Small intestine (tissue), 7 donors: ENCODE measurements around the gene TMEM182. TPM values are rescaled to one million over a fixed set of nuclear protein-coding genes. Genes with fewer than 3 reads are reported as not detected.

ENCODE experiments used
- DNase-seq, 2 donors: peaks; one replicate each; pipeline versions ENCODE4 v3.0.0 to v3.0.0-alpha.2; 2013
- FAIRE-seq: peaks from 2 replicates; lab custom pipeline; 2012; peaks lifted over from hg19 to GRCh38; lab: Jason Lieb, UNC
- H3K27ac ChIP-seq, 3 donors: one replicate each; pipeline ENCODE4 v1.5.1; 2013; ENCODE audit warnings: low read length in 2 of 3, mild to moderate bottlenecking in 2 of 3, control low read depth in 1 of 3, inconsistent platforms in 1 of 3, low read depth in 1 of 3, moderate library complexity in 1 of 3
- H3K27me3 ChIP-seq, 3 donors: one replicate each; pipeline ENCODE4 v1.6.1; 2013; ENCODE audit warnings: low read length in 3 of 3, inconsistent platforms in 1 of 3; ENCODE audit not compliant: control insufficient read depth in 3 of 3, insufficient read depth in 3 of 3
- H3K36me3 ChIP-seq, 3 donors: one replicate each; pipeline ENCODE4 v1.6.1; 2013; ENCODE audit warnings: low read length in 3 of 3, inconsistent platforms in 1 of 3, low read depth in 1 of 3, mild to moderate bottlenecking in 1 of 3, moderate library complexity in 1 of 3; ENCODE audit not compliant: control insufficient read depth in 3 of 3, insufficient read depth in 2 of 3
- H3K4me1 ChIP-seq, 3 donors: one replicate each; pipeline ENCODE4 v1.6.1; 2013; ENCODE audit warnings: low read length in 2 of 3, inconsistent platforms in 1 of 3, low read depth in 1 of 3, mild to moderate bottlenecking in 1 of 3, moderate library complexity in 1 of 3; ENCODE audit not compliant: control insufficient read depth in 3 of 3, insufficient read depth in 2 of 3
- H3K4me3 ChIP-seq, 3 donors: one replicate each; pipeline ENCODE4 v1.5.1; 2013; ENCODE audit warnings: low read length in 3 of 3, control low read depth in 1 of 3, inconsistent platforms in 1 of 3, low read depth in 1 of 3, mild to moderate bottlenecking in 1 of 3, moderate library complexity in 1 of 3
- H3K9me3 ChIP-seq, 2 donors: one replicate each; pipeline ENCODE4 v1.6.1; 2013; ENCODE audit warnings: low read depth in 1 of 2, low read length in 1 of 2; ENCODE audit not compliant: control insufficient read depth in 2 of 2, insufficient read depth in 1 of 2
- WGBS, 3 donors: extraction: QIAGEN DNeasy Blood & Tissue Kit; methylation state at CpG; one replicate each; pipeline ENCODE4 v1.1.7; 2013; 5-methylcytosine and 5-hydroxymethylcytosine counted together
- polyA plus RNA-seq, 4 donors: library from polyadenylated mRNA; stranded (reverse) in 3 of 4; unstranded in 1 of 4; fragments of 200-250 nt in 3 of 4; fragments of 120-200 nt in 1 of 4; gene quantifications; one replicate each; pipeline versions ENCODE4 v1.2.1 to v1.2.3, GENCODE V29; 2013
- donor health status: healthy with polysubstance abuse.
- donor health status: control.
- donor health status: control.
- donor health status: Bipolar disorder and iron deficiency.
- donor health status: healthy.

TMEM182 gene
- polyA plus RNA-seq, 4 donors = 0.67 to 7.0 (median 3.1) TPM

GRCh38 chr2:102844911-102845310 is 83.1 kb downstream of the TMEM182 start:
- DNase-seq = no peak
- H3K36me3 ChIP-seq = no peaks in the 10 kb centered on the region
- H3K9me3 ChIP-seq = no peaks in the 10 kb centered on the region
- no peak for FAIRE-seq
- WGBS, 3 donors = 88 to 95% (median 94%) methylated on average over 3 of the region's 3 CpGs
- peaks cover 0 to 6% (median 0%) of the 10 kb centered on the region in 3 donors for H3K4me1 ChIP-seq
- H3K27me3 ChIP-seq = no peaks in the 10 kb centered on the region
- no peak overlapping the region for H3K27ac ChIP-seq
- no peak overlapping the region for H3K4me3 ChIP-seq

DNA sequence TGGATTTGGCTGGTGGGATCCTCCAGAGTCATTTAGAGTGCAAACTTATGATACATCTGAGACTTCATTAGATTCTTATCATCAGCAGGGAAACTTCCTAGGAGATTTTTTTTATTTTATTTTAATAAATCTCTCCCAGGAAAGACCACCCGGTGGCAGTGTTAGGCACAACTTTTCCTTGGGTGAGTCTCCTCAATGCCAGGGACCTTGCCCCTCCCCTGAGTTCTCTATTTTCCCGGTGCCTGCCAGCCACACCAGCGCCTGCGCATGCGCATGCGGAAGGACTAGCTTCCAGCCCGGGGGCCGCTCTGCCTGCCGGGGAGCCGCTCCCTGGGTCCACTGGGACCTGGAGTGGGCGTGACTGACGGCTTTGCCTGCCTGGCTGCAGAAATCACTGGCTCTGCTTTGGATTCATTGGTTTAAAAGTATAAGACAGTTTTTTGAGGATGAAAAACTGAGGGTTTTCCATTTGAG is 86.6 kb downstream of the TMEM182 start:
- Histone ChIP-seq H3K4me1 (peaks cover 0 to 6% (median 0%) of the 10 kb centered on the region in 3 donors), H3K36me3 (no peaks in the 10 kb centered on the region), H3K27me3 (no peaks in the 10 kb centered on the region), H3K4me3 (no peak overlapping the region), H3K27ac (no peak overlapping the region), H3K9me3 (no peaks in the 10 kb centered on the region)
- no peak for FAIRE-seq
- peak; percentile 53 to 86 for DNase-seq
- WGBS, 3 donors = 5 to 11% (median 7%) methylated on average over 12 of the region's 12 CpGs

DNA sequence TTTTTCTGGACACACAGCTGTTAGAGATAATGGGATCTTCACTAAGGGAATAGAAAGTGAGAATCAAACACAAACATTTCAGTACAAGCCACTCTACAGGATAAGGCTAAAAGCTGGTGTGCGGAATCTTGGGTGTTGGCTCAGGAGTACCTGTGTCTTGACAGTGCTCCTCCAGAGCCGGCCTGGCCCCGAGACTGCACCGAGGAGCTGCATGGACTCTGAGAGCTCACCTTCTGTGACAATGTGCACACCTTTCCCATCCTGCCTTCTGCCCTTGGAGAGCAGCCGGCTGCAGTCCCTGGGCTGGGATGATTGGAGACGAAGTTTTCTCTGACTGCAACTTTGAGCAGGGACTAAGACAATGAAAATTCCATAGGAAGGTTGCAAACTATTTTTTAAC is 89.1 kb downstream of the TMEM182 start:
- H3K27me3 ChIP-seq = no peaks in the 10 kb centered on the region
- no peak overlapping the region for H3K27ac ChIP-seq
- H3K4me3 ChIP-seq = no peak overlapping the region
- H3K4me1 ChIP-seq = peaks cover 0 to 6% (median 0%) of the 10 kb centered on the region in 3 donors
- peaks cover 0 to 8% of the 10 kb centered on the region in 2 donors for H3K9me3 ChIP-seq
- FAIRE-seq (no peak), DNase-seq (no peak)
- WGBS, 3 donors = 76 to 85% (median 82%) methylated on average over 6 of the region's 6 CpGs
- no peaks in the 10 kb centered on the region for H3K36me3 ChIP-seq

DNA sequence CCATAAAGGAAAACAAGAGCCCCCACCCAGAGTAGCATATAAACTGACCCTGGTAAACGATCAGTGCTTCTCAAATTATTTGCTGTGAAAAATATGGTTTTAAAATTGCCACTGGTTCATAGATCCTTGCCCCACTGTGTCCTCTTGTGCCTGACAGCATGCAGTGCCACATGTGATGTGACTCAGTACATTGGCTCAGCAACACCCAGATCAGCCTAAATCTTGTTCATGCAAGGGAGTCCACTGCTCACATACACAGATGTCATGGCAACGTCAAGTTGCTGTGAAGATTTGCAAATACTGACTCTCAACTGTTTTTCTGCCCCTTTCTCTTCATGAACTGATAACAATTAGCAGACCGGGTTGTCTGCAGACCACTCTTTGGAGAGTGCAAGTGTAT is 91.0 kb downstream of the TMEM182 start:
- Histone ChIP-seq H3K36me3 (no peaks in the 10 kb centered on the region), H3K27me3 (no peaks in the 10 kb centered on the region), H3K4me1 (peaks cover 0 to 6% (median 0%) of the 10 kb centered on the region in 3 donors), H3K4me3 (no peak overlapping the region), H3K9me3 (peaks cover 0 to 11% of the 10 kb centered on the region in 2 donors), H3K27ac (no peak overlapping the region)
- no peak for DNase-seq
- WGBS, 3 donors = 88 to 92% (median 88%) methylated on average over 3 of the region's 3 CpGs
- FAIRE-seq = no peak

Other genes starting within 250 kb of the TMEM182 start
- 1 to 10 TPM; 1.4 to 4.7 (median 2.7) TPM for gene SLC9A2, start 142.5 kb upstream of the TMEM182 start, polyA plus RNA-seq